ENCODE measurements around the gene FABP2.
"Not testable (repeated sequence)": the region's sequence is repeated elsewhere in the genome, so short reads cannot be mapped to it uniquely, and the experiment has no call there.

FABP2 gene

GRCh38 chr4:119310826-119311225, 11.1 kb downstream of the FABP2 start:
- no peak for DNase-seq (ENCODE audit: low spot score)

DNA sequence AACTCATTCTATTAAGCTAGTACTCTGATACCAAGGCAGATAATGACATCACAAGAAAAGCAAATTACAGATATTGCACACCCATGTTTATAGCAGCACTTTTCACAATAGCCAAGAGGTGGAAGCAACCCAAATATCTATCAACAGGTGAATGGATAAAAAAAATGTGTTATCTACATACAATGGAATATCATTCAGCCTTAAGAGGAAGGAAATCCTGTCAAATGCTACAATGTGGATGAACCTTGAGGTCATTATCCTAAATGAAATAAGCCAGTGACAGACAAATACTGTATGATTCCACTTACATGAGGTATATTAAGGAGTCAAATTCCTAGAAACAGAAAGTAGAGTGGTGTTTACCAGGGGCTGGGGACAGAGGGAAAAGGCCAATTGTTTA, 14.3 kb downstream of the FABP2 start:
- no peak for DNase-seq (ENCODE audit: low spot score)

GRCh38 chr4:119304431-119304830, 17.5 kb downstream of the FABP2 start:
- DNase-seq (ENCODE audit: low spot score), result no peak

DNA sequence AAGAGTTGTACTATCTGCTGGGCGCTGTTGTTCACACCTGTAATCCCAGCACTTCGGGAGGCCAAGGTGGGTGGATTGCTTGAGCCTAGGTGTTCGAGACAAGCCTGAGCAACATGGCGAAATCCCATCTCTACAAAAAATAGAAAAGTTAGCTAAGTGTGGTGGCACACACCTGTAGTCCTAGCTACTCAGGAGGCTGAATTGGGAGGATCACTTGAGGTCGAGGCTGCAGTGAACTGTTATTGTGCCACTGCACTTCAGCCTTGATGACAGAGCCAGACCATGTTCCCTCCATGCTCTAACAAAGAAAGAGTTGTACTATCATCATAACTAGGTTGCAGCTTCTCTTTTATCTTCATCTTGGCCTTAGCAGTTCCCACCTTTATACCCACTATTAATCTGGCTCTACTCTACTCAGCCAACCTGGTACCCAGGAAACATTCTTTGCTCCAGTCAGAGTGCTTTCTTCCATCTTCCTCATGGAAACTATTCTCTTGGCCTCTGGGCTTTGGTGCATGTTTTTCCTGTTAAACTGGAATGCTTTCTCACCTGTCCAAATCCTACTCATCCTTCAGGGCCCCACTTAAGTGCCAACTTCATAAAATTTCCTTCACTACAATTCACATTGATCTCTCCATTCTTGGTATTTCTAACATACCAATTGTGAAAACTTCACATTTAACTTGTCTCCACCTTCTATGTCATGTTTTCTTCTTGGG, 18.2 kb downstream of the FABP2 start:
- DNase-seq (ENCODE audit: low spot score), result no peak

DNA sequence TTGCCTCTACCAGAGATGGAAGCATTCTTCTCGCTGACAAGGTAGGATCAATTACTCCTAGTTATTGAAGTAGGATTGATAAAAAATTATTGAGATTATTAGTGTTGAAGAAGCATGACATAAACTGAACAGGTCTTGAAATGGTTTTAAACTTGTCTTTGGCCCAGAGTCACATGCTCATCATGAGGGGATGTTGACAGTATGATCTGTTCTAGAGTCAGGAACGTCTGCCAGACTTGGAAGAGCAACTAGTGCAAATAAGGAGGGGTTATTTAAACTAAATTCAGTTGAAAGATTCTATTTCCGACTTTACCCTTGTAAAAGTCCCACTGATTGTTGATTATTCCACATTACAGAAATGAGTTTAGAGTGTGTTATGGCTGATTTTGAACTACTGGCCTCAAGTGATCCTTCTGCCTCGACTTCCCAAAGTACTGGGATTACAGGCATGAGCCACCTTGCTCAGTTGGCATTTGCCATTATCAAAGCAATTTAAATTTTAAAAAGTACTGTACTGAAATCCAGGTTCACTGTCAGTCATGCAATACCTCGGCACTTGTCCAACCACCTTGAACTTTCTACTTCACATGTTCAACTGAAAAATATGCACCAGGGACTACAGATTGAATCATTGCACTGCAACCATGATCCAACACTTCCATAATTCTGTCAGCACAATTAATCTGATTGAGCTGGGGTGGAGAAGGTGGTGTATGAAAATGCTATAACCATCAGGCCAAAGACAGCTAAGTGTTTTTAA, 19.7 kb downstream of the FABP2 start:
- no peak for DNase-seq (ENCODE audit: low spot score)

DNA sequence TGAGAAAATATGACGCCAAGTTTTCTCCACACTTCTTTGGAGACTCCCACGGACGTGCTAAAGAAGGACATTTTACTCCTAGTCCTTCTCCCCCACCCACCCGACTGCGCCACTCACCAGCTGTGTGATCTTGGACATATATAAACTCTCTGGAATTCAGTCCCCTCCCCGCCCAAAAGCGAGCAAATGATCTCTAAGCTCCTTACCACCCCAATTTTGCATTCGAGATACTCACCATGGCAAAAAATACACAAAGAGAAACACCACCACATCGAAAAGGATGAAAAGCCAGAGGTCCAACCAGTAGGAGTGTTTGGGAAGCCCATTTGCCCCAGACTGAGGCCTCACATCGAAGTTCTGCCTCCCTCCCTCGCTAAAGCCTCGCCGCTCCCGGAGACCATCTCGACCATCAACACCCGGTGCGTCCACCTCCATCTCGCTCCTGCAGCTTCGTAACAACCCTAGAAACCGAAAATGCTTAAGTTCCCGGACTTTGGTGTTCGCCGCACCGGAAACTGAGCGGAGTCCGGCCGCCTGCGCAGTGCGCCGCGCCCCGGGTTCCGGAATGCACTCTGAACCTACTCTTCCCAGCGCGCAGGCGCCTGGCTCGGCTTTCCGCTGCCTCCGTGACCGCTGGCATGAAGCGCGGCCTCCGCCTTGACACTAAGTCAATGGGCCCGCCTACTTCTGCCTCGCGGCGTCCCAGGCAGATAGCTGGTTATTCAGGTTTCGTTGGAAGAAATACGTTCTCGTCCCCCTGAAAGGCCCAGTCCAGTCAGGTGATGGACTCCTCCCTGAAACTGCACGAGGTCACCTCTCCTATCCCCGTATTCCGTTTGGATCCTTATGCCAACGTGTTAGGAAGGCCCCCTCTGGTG, 21.6 kb downstream of the FABP2 start:
- DNase-seq (ENCODE audit: low spot score), result peak; percentile 91

DNA sequence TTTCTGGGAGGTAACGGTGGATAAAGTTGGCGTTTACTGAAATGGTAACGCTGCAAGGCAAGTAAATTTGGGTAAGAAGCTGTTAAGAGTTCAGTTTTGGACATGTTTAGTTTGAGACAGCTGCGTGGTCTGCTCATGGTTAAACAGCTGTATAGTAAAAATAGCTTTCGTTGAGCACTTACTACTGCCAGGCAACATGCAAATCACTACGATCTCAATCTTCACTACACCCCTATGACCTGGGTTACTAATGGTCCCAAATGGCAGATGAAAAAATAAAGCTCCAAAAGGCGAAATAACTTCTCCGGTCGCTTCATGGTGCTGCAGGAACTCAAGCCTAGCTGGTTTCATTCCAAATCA, 22.2 kb downstream of the FABP2 start:
- peak; percentile 73 for DNase-seq (ENCODE audit: low spot score)

GRCh38 chr4:119299260-119299671, 22.7 kb downstream of the FABP2 start:
- DNase-seq (ENCODE audit: low spot score), result peak; percentile 14

- DNase-seq (ENCODE audit: low spot score), result no peak
Measured at GRCh38 chr4:119297795-119298194, 24.1 kb downstream of the FABP2 start.

DNA sequence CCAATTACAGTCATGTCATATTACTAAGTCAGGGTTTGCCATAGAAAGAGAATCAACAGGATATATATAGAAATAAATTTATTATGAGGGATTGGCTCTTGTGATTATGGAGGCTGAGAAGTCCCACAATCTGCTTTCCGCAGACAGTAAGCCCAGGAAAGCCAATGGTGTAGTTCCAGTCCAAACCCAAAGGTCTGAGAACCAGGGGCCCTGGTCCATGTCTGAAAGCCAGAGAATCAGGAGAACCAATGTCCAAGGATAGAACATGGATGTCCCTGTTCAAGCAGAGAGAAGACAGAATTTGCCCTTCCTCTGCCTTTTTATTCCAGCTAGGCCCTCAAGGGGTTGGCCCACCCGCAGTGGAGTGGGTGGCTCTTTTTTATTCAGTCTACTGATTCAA, 25.6 kb downstream of the FABP2 start:
- DNase-seq (ENCODE audit: low spot score), result no peak

GRCh38 chr4:119290598-119290997, 31.3 kb downstream of the FABP2 start:
- DNase-seq (ENCODE audit: low spot score), result no peak

DNA sequence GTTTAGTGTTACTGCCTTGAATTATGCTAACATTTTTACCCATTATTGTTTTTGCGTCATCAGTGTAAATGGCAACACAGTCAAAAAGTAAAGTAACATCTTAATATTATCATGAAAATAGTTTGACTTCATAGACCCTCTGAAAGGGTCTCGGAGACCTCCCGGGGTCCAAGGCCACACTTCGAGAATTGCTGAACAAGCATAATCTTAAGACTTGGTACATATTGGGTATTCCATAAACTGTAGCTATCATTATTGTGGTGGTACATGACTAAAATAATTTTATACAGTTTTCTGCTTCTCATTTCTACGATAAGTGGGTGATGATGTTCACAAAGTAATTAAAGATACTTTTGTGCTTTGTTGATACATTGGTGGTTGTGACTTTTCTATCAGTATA, 32.6 kb downstream of the FABP2 start:
- no peak for DNase-seq (ENCODE audit: low spot score)

DNA sequence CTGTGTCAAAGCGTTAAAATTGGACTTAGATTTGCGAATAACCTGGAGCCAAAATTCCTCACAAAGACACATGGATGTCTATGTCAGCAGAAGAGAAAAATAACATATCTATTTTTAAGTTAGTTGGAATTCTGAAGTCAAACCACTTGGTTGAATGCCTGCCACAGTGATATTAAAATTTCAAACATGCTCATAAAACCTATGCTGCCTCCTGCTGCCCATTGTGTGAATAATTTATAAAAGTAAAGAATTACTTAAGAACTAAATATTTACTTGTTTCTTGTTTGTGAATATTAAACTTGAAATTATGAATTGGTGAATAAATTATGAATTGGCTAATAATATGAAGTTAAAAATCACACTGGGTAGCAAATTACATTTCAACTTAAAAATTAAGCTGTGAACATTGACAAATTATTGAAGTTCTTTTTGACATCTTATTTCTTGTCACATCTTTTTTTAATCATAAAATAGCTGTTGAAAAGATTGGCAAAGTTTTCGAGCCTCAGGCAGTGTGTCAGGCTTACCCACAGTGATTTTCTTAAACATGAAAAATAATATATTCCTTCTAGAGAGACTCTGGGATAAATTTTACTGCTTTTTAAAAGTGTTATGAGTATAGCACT, 35.4 kb downstream of the FABP2 start:
- DNase-seq (ENCODE audit: low spot score), result no peak

DNA sequence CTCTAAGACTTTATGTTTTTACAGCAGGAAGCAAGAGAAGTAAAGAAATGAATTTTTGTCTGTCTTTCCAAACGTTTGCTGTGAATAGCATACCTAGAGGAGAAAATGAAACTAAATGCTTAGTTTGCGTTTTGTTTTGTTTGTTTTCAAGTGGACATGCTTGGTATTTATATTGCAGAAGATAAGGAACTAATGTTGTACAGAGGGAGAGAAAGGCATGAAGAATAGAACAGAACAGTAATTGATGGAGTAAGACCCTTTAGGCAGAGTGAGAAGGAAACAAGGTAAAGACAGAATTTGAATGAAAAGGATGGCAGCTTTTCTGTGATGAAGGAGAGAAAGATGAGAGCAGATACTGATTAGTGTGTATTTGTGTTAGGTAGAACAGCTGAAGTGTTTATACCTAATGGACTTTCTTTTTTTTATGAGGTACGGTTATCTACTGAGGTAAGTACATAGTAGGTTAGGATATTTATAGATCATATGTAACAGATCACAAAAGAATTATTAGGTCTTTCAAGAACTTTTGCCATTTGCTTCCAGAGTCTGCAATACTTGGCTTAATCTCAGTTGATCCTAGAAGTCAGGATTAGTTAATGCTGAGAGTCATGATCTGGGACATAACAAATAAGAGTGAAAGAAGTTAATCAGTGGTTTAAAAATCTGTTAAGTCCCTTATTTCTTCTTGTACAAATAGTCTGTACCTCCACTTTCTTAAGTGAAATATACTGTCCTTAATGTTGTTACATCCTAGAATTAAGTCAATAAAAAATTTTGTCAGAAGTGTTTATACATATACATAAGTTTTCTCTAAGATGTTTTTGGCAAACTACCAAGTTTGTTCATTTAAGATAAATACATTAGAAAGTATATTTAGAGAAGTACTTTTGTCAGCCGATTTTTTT, 36.8 kb downstream of the FABP2 start:
- no peak for DNase-seq (ENCODE audit: low spot score)

DNA sequence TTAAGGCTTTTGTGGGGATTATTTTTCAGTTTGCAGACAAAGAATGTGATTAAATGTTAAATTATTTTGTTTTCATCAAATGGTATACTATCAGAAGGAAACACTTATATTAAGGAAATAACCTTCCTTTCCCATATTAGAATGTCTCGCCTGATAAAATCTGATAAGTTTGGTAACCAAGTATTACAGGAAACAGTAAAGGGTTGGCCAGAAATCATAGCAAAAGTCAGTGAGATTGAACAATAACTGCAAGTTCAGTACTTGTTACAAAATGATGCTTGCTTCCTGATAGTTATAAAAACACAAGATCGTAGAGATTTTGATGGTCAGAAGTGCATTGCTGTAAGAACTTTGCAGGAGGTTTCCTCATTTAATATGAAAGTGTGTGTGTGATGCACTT, 40.5 kb downstream of the FABP2 start:
- DNase-seq (ENCODE audit: low spot score), result no peak

GRCh38 chr4:119279945-119280344, 42.0 kb downstream of the FABP2 start:
- not testable (repeated sequence) for DNase-seq (ENCODE audit: low spot score)

DNA sequence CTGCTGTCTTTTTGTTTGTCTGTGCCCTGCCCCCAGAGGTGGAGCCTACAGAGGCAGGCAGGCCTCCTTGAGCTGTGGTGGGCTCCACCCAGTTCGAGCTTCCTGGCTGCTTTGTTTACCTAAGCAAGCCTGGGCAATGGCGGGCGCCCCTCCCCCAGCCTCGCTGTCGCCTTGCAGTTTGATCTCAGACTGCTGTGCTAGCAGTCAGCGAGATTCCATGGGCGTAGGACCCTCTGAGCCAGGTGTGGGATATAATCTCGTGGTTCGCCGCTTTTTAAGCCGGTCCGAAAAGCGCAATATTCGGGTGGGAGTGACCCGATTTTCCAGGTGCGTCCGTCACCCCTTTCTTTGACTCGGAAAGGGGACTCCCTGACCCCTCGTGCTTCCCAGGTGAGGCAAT, 42.4 kb downstream of the FABP2 start:
- DNase-seq (ENCODE audit: low spot score), result not testable (repeated sequence)

GRCh38 chr4:119271361-119272085, 50.4 kb downstream of the FABP2 start:
- no peak for DNase-seq (ENCODE audit: low spot score)

- no peak for DNase-seq (ENCODE audit: low spot score)
Measured at GRCh38 chr4:119268466-119268865, 53.5 kb downstream of the FABP2 start.
